PC-3 (cell line): ENCODE measurements around the gene ANG. TPM values are rescaled to one million over a fixed set of nuclear protein-coding genes. Genes with fewer than 3 reads are reported as not detected.

Experiments
- ATAC-seq: fragments of 200-7000 bp; cut with Tn5 transposase; 2 replicates; pipeline ENCODE4 v1.9.1; 2020; ENCODE audit warnings: mild to moderate bottlenecking, moderate library complexity
- BruUV-seq: library from RNA; stranded (reverse); fragments of 400-500 nt; replicated peaks from 2 replicates; lab custom pipeline; 2021; lab: Mats Ljungman, UMichigan
- CTCF ChIA-PET: fragments of 300-600 bp; sonication (Branson Sonifier 250); formaldehyde crosslinking; loops from one replicate; lab custom pipeline; 2022; ENCODE audit warnings: antibody characterized with exemption; lab: Charles Lee
- POLR2A ChIA-PET: fragments of 300-600 bp; sonication (Branson Sonifier 250); formaldehyde crosslinking; loops from one replicate; lab custom pipeline; 2022; ENCODE audit warnings: antibody characterized with exemption; ENCODE audit not compliant: unreplicated experiment; lab: Charles Lee
- DNase-seq: peaks from one replicate; pipeline ENCODE4 v3.0.0-alpha.2; 2015
- H2AFZ ChIP-seq: fragments of 300-600 bp; sonication (generic); 2 replicates; pipeline ENCODE4 v1.6.0; 2016; ENCODE audit warnings: antibody characterized with exemption, low read length
- H3F3A ChIP-seq: fragments of 300-600 bp; sonication (generic); one replicate; pipeline ENCODE4 v1.6.0; 2017; ENCODE audit warnings: antibody characterized with exemption, low read length, control low read depth, mild to moderate bottlenecking; ENCODE audit not compliant: unreplicated experiment
- H3K27ac ChIP-seq: fragments of 300-600 bp; sonication (generic); 2 replicates; pipeline ENCODE4 v1.5.1; 2016; ENCODE audit warnings: mild to moderate bottlenecking, low read length
- H3K27me3 ChIP-seq: fragments of 300-600 bp; sonication (generic); 2 replicates; pipeline ENCODE4 v1.6.1; 2016; ENCODE audit warnings: low read length, mixed read lengths
- H3K36me3 ChIP-seq: fragments of 300-600 bp; sonication (generic); 2 replicates; pipeline ENCODE4 v1.6.1; 2016; ENCODE audit warnings: low read depth, mixed run types, low read length, mixed read lengths
- H3K4me1 ChIP-seq: fragments of 300-600 bp; sonication (generic); 2 replicates; pipeline ENCODE4 v1.5.1; 2016; ENCODE audit warnings: low read length; ENCODE audit not compliant: insufficient read depth
- H3K4me2 ChIP-seq: fragments of 300-600 bp; sonication (generic); 2 replicates; pipeline ENCODE4 v1.6.0; 2016; ENCODE audit warnings: low read length
- H3K4me3 ChIP-seq: fragments of 300-600 bp; sonication (generic); 2 replicates; pipeline ENCODE4 v1.5.1; 2016; ENCODE audit warnings: mild to moderate bottlenecking, low read length, mixed read lengths
- H3K79me2 ChIP-seq: fragments of 300-600 bp; sonication (generic); 2 replicates; pipeline ENCODE4 v1.6.1; 2017; ENCODE audit warnings: low read length, mixed read lengths
- H3K9ac ChIP-seq: fragments of 300-600 bp; sonication (generic); 2 replicates; pipeline ENCODE4 v1.6.0; 2016; ENCODE audit warnings: mild to moderate bottlenecking, low read length
- H3K9me2 ChIP-seq: fragments of 300-600 bp; sonication (generic); replicated peaks from 2 replicates; pipeline ENCODE4 v1.6.1; 2016; ENCODE audit warnings: mixed run types, low read length, mixed read lengths
- H3K9me3 ChIP-seq: fragments of 300-600 bp; sonication (generic); 2 replicates; pipeline ENCODE4 v1.6.1; 2016; ENCODE audit warnings: low read length, mixed read lengths
- H4K20me1 ChIP-seq: fragments of 300-600 bp; sonication (generic); 2 replicates; pipeline ENCODE4 v1.6.1; 2016; ENCODE audit warnings: low read length, mixed read lengths
- CTCF ChIP-seq: fragments of 300-600 bp; sonication (generic); conservative IDR thresholded peaks from 2 replicates; pipeline ENCODE4 v1.5.1; 2017; ENCODE audit warnings: antibody characterized with exemption, low read depth, mild to moderate bottlenecking, low read length
- EZH2 ChIP-seq: fragments of 300-600 bp; sonication (generic); IDR thresholded peaks from one replicate; pipeline ENCODE4 v1.6.1; 2017; ENCODE audit warnings: antibody characterized with exemption, mild to moderate bottlenecking, low read length; ENCODE audit not compliant: unreplicated experiment
- EZH2phosphoT487 ChIP-seq: fragments of 300-600 bp; sonication (generic); IDR thresholded peaks from 2 replicates; pipeline ENCODE4 v1.6.1; 2018; ENCODE audit warnings: mild to moderate bottlenecking, antibody characterized with exemption, low read length, borderline replicate concordance
- intact Hi-C: fragments of 100-400 bp; cut with micrococcal nuclease; formaldehyde crosslinking; loops from 2 replicates; pipeline ENCODE4 v1.9.0; 2023
- total RNA-seq: library from RNA; depleted of rRNA; stranded (reverse); fragments of >200 nt; gene quantifications from 2 replicates; pipeline ENCODE4 v1.2.3, GENCODE V29; 2014

Gene ANG
- total RNA-seq, 1 experiment from 2014 or later: 4.8 TPM

- no peaks in the 10 kb centered on the region for H3K36me3 ChIP-seq
- no peaks in the 10 kb centered on the region for H3F3A ChIP-seq
- no peak overlapping the region for H2AFZ ChIP-seq
- no TSS peak for BruUV-seq
- no peak overlapping the region for H3K4me3 ChIP-seq
- no peak overlapping the region for H3K4me2 ChIP-seq
- peak overlapping the region; percentile 29; the same call in 1 of the 2 replicates for H3K27ac ChIP-seq
- H3K27me3 ChIP-seq: peaks cover 21% of the 10 kb centered on the region; the same call in 1 of the 2 replicates
- ATAC-seq (no peak), DNase-seq (no peak)
- CTCF ChIA-PET: no interaction called here
- H3K9ac ChIP-seq: no peak overlapping the region
- no peaks in the 10 kb centered on the region for H3K9me3 ChIP-seq
- H4K20me1 ChIP-seq: no peaks in the 10 kb centered on the region
- no peak for TF ChIP-seq CTCF
- TF ChIP-seq EZH2: no peak
- TF ChIP-seq EZH2phosphoT487: no peak
- no peaks in the 10 kb centered on the region for H3K79me2 ChIP-seq
- H3K4me1 ChIP-seq: no peaks in the 10 kb centered on the region; the same call in 1 of the 2 replicates
- intact Hi-C loops: no loop called here
- POLR2A ChIA-PET: no interaction called here
- H3K9me2 ChIP-seq: no peaks in the 10 kb centered on the region
Measured at GRCh38 chr14:20706657-20707355, 18.2 kb downstream of the ANG start.

GRCh38 chr14:20707622-20708021 is 19.1 kb downstream of the ANG start:
- CTCF ChIA-PET: no interaction called here
- peak; percentile 70 for DNase-seq
- Histone ChIP-seq H3K9ac (no peak overlapping the region), H3K36me3 (no peaks in the 10 kb centered on the region), H4K20me1 (no peaks in the 10 kb centered on the region), H3K4me3 (no peak overlapping the region), H3K9me3 (no peaks in the 10 kb centered on the region), H2AFZ (no peak overlapping the region), H3F3A (no peaks in the 10 kb centered on the region), H3K9me2 (no peaks in the 10 kb centered on the region), H3K27ac (peak overlapping the region; percentile 29), H3K79me2 (no peaks in the 10 kb centered on the region), H3K27me3 (peaks cover 21% of the 10 kb centered on the region; the same call in 1 of the 2 replicates), H3K4me2 (no peak overlapping the region), H3K4me1 (no peaks in the 10 kb centered on the region; the same call in 1 of the 2 replicates)
- TF ChIP-seq EZH2: no peak
- TF ChIP-seq CTCF: no peak
- no peak for TF ChIP-seq EZH2phosphoT487
- POLR2A ChIA-PET: no interaction called here
- intact Hi-C loops: no loop called here
- no TSS peak for BruUV-seq
- ATAC-seq: no peak; the same call in 1 of the 2 replicates

- BruUV-seq: no TSS peak
Measured at GRCh38 chr14:20711261-20711660, 22.7 kb downstream of the ANG start.

More at GRCh38 chr14:20711261-20711660, 22.7 kb downstream of the ANG start:
- no peaks in the 10 kb centered on the region; the same call in 1 of the 2 replicates for H3K4me1 ChIP-seq
- intact Hi-C loops: no loop called here
- no peak for DNase-seq
- H3K36me3 ChIP-seq: no peaks in the 10 kb centered on the region
- no peak overlapping the region for H3K27ac ChIP-seq
- ATAC-seq: no peak
- H2AFZ ChIP-seq: no peak overlapping the region
- no peaks in the 10 kb centered on the region for H3K79me2 ChIP-seq
- peaks cover 18% of the 10 kb centered on the region; the same call in 1 of the 2 replicates for H3K27me3 ChIP-seq
- POLR2A ChIA-PET: no interaction called here
- H3K9me2 ChIP-seq: no peaks in the 10 kb centered on the region
- TF ChIP-seq EZH2 (no peak), EZH2phosphoT487 (no peak), CTCF (no peak)
- CTCF ChIA-PET: no interaction called here
- H3K4me2 ChIP-seq: no peak overlapping the region
- H3K9me3 ChIP-seq: no peaks in the 10 kb centered on the region
- H3K4me3 ChIP-seq: no peak overlapping the region
- H3F3A ChIP-seq: no peaks in the 10 kb centered on the region
- H3K9ac ChIP-seq: no peak overlapping the region
- no peaks in the 10 kb centered on the region for H4K20me1 ChIP-seq
